GM18861 (cell line): ENCODE measurements around the gene SLC25A15.
"Not testable (repeated sequence)": the region's sequence is repeated elsewhere in the genome, so short reads cannot be mapped to it uniquely, and the experiment has no call there.

Experiments used
- ATAC-seq: cut with Tn5 transposase; IDR thresholded peaks from one replicate; pipeline ENCODE4 v1.9.1; 2021; ENCODE audit not compliant: unreplicated experiment

The SLC25A15 gene

GRCh38 chr13:40812724-40813445, 23.5 kb downstream of the SLC25A15 start:
- ATAC-seq: no peak

GRCh38 chr13:40813667-40814454, 24.4 kb downstream of the SLC25A15 start:
- no peak for ATAC-seq

GRCh38 chr13:40814803-40815202, 25.4 kb downstream of the SLC25A15 start:
- no peak for ATAC-seq

- ATAC-seq: no peak
Observed at GRCh38 chr13:40818926-40819325, 29.5 kb downstream of the SLC25A15 start.

- ATAC-seq: no peak
Observed at GRCh38 chr13:40819797-40820315, 30.4 kb downstream of the SLC25A15 start.

GRCh38 chr13:40839725-40840124, 50.3 kb downstream of the SLC25A15 start:
- ATAC-seq: not testable (repeated sequence)

- ATAC-seq: not testable (repeated sequence)
Observed at GRCh38 chr13:40840955-40841354, 51.5 kb downstream of the SLC25A15 start.
